ENCODE data around the gene RUNX3.

Gene RUNX3

DNA sequence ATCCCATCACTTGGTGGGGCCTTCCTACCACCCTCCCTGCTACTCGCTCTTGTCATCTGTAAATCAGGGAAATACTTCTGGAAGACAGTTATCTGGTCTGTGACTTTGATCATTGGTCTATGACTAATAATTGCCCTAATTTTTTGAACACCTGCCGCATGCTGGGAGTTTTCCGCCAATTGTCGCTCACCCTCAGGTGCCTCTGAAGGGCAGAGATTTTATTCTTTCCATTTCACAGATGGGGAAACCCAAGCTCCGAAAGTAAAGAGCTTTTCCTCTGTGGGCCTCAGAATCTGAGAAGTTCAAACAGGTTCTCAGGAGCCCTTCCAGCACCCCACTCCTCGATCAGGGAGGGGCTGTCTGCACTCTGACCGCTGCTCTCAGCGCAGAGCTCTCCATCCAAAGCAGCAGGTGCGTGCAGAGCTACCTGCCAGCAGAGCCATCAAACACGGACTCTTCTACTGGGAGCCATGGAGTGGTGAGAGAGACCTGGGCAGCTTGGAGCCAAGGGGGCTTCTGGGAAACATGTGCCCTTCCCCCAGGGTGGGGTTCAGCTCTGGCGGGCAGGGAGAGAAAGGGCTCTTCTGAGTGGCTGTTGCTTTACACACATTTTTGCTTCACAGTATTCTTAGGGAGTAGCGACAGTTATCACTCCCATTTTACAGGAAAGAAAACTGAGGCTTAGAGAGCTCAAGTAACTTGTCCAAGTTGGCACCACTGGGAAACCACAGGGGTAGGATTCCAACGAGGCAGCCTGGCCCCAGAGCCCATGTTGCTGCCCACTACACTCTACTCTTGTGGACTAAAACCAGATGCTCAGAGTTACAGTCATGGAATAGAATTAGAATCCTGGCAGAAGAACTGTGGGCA, 5.8 kb upstream of the RUNX3 start:
- DNase-seq (ENCODE audit: low read depth, low spot score) = no peak
- in situ Hi-C loops (cut with HindIII; ENCODE audit: low sequenced_read_pairs) = loop anchor here (25.0 kb wide), 1 partner anchor 276 kb away; no protein-coding TSS in a partner anchor
- TF ChIP-seq, protein P1, sequence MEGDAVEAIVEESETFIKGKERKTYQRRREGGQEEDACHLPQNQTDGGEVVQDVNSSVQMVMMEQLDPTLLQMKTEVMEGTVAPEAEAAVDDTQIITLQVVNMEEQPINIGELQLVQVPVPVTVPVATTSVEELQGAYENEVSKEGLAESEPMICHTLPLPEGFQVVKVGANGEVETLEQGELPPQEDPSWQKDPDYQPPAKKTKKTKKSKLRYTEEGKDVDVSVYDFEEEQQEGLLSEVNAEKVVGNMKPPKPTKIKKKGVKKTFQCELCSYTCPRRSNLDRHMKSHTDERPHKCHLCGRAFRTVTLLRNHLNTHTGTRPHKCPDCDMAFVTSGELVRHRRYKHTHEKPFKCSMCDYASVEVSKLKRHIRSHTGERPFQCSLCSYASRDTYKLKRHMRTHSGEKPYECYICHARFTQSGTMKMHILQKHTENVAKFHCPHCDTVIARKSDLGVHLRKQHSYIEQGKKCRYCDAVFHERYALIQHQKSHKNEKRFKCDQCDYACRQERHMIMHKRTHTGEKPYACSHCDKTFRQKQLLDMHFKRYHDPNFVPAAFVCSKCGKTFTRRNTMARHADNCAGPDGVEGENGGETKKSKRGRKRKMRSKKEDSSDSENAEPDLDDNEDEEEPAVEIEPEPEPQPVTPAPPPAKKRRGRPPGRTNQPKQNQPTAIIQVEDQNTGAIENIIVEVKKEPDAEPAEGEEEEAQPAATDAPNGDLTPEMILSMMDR (IDR thresholded peaks at IDR 0.05; ENCODE audit: low read depth, low read length) = no peak
- H3K4me3 ChIP-seq (ENCODE audit: low read depth, low read length) = no peak overlapping the region

DNA sequence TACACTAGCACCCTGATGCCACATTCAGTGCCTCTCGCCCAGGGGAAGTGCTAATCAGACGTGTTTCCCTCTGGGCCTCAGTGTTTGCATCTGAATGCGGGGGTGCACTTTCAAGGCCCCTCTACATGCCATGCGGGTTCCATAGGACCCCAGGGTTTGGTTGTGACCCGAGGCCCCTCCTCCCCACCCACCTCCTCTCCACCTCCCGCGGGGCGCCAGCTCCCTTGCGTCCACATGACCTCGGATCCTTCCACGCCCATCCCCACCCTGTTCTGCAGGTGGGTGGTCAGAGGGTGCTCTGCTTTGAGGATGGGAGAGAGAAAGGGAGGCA, 5.1 kb upstream of the RUNX3 start:
- in situ Hi-C loops (cut with HindIII; ENCODE audit: low sequenced_read_pairs) = loop anchor here (25.0 kb wide), 1 partner anchor 277 kb away; no protein-coding TSS in a partner anchor
- no peak overlapping the region for H3K4me3 ChIP-seq (ENCODE audit: low read depth, low read length)
- no peak for DNase-seq (ENCODE audit: low read depth, low spot score)
- TF ChIP-seq, protein P1 (IDR thresholded peaks at IDR 0.05; ENCODE audit: low read depth, low read length) = no peak

DNA sequence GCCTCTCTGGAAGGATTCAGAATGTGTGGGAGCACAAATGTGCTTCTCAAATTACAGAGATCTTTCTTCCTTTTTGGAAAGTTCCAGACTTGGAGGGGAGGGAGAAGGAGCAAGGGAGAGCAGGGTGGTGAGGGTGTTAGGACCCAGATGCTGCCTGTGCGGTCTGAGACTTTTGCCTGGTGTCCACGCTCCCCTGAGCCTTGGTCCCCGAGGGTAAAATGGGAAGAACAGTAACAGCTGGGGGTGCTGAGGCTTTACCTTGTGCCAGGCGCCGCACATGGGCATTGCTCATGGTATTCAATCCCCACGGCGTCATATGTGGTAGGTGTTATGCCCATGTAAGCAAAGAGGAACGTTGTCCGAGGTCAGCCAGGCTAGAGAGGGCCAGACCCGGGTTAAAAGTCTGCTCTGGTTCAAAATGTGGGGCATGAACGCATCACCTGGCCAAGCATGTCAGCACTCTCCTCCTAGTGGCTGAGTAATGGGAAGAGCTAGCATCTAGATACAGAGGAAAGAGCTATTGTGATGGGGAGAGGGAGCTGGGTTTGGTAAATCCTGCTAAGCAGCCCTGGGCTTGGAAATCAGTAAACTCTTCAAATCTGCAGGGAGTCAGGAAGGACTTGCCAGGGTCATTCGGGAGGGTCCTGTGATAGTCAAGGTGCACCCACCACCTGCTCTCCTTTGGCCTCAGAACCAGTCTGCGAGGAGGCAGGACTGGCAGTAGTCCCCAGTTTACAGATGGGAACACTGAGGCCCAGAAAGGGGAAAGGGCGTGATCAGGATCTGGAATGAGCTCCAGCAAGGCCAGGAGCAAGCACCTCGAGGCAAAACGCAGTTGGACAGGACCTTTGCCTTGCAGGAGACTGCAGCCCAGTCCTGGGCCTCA, 4.5 kb upstream of the RUNX3 start:
- no peak overlapping the region for H3K4me3 ChIP-seq (ENCODE audit: low read depth, low read length)
- no peak for DNase-seq (ENCODE audit: low read depth, low spot score)
- TF ChIP-seq, protein P1 (IDR thresholded peaks at IDR 0.05; ENCODE audit: low read depth, low read length) = no peak
- in situ Hi-C loops (cut with HindIII; ENCODE audit: low sequenced_read_pairs) = loop anchor here (25.0 kb wide), 1 partner anchor 278 kb away; no protein-coding TSS in a partner anchor

DNA sequence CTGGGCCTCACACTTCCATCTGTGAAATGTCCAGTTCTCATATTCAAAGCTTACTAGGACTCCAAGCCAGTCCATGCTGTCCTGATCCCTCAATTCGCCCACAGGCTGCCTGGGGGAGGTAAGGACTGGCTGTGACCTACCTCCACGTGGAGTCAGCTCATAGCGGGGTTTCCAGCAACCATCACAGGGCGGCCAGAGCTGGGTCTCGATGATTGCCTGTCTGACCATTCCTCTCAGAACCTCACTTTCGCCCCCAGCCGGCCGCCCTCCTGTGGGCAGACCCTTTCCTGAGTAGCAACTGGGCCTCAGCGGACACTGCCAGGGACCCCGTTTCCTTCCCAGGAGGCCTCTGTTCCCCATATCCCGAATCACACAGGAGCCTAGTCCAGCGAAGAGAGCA, 3.4 kb upstream of the RUNX3 start:
- H3K4me3 ChIP-seq (ENCODE audit: low read depth, low read length) = no peak overlapping the region
- TF ChIP-seq, protein P1 (IDR thresholded peaks at IDR 0.05; ENCODE audit: low read depth, low read length) = no peak
- no peak for DNase-seq (ENCODE audit: low read depth, low spot score)
- in situ Hi-C loops (cut with HindIII; ENCODE audit: low sequenced_read_pairs) = loop anchor here (25.0 kb wide), 1 partner anchor 279 kb away; no protein-coding TSS in a partner anchor

DNA sequence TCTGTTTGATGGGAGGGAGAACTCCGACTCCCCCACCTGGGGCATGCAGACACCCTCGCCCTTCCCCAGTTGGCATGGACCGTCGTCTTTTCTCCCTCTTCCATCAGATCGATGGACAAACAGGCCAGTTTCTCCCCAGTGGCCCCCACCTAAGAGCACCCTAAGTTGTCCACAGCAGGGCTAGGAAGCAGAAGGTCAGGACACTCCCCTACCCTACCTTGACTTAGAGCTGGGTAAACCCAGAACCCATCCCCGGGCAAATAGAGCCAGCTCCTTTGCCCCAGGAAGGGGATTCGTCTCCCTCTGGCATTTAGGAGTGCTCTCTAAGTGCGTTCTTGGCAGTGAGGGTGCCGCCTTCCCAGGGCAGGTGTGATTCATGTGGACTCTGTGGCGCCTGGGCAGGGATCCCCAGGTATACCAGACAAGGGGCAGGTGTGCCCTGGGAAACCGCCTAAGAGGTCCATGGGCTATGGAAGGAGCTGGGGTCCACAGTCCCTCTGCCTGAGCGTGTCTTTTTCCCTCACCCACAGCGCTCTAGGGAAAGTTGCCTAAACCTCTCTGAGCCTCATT, 2.7 kb upstream of the RUNX3 start:
- in situ Hi-C loops (cut with HindIII; ENCODE audit: low sequenced_read_pairs) = loop anchor here (25.0 kb wide), 1 partner anchor 279 kb away; no protein-coding TSS in a partner anchor
- TF ChIP-seq, protein P1 (IDR thresholded peaks at IDR 0.05; ENCODE audit: low read depth, low read length) = no peak
- no peak overlapping the region for H3K4me3 ChIP-seq (ENCODE audit: low read depth, low read length)
- no peak for DNase-seq (ENCODE audit: low read depth, low spot score)

DNA sequence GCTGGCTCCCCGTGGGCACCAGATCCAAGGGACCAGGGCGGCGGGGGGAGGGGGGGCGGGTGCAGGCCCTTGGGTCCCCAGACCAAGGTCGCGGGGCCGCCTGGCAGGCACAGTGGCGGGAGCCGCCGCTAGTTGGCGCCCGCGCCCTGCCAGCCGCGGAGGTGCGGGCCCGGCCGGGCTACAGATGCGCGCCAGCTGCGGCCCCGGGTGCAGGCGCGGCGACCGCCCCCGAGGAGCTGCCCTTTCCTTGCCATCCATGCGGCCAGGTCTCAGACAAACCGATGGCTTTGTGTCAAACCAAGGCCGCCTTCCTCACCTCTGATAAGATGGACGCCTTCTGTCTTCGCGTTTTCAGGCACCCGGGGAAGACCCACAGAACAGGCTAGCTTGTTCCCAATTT, 2.2 kb upstream of the RUNX3 start:
- in situ Hi-C loops (cut with HindIII; ENCODE audit: low sequenced_read_pairs) = loop anchor here (25.0 kb wide), 1 partner anchor 280 kb away; no protein-coding TSS in a partner anchor
- no peak for DNase-seq (ENCODE audit: low read depth, low spot score)
- TF ChIP-seq, protein P1 (IDR thresholded peaks at IDR 0.05; ENCODE audit: low read depth, low read length) = peak; percentile 49
- H3K4me3 ChIP-seq (ENCODE audit: low read depth, low read length) = no peak overlapping the region
